HG03139 (cell line): ENCODE results near the gene TNC.

Experiments
- ATAC-seq: cut with Tn5 transposase; IDR thresholded peaks from one replicate; pipeline ENCODE4 v1.9.1; 2021; ENCODE audit not compliant: unreplicated experiment

The TNC gene

DNA sequence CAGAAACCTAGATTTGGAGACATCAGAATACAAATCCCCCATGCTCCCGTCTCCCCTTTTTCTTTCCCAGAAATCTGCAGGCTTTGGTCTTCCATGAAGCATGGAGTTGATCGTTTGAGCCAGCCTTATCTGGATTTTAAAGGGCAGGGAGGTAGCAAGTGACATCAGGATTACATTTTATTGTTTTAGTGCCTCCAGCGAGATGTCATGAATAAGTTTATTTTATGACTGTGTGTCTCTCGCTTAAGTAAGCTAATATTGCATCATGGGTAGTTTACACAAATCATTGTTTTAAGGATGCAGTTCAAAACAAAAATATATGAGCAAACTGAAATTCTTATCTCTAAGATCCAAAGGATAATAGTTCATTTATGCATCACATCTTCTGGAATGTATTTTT lies 136.9 kb downstream of the TNC start:
- ATAC-seq: no peak

DNA sequence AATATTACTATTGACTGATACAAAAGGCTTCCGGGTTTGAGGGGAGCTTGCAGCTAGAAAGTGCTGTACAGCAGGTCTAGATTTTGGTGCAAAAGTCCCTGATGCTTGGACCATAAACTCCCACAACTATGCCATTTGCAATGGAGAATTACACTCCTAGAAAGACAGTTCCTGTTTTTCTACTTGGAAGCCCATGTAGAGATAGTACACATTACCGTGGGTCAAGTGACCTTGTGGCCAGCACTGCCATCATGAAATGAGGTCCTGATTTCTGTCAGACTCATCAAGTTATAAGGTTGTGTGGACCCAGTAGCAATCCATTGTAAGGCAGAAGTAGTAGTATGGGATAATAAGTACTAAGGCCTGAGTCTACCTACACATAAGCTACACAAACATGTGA lies 144.7 kb downstream of the TNC start:
- ATAC-seq: no peak

DNA sequence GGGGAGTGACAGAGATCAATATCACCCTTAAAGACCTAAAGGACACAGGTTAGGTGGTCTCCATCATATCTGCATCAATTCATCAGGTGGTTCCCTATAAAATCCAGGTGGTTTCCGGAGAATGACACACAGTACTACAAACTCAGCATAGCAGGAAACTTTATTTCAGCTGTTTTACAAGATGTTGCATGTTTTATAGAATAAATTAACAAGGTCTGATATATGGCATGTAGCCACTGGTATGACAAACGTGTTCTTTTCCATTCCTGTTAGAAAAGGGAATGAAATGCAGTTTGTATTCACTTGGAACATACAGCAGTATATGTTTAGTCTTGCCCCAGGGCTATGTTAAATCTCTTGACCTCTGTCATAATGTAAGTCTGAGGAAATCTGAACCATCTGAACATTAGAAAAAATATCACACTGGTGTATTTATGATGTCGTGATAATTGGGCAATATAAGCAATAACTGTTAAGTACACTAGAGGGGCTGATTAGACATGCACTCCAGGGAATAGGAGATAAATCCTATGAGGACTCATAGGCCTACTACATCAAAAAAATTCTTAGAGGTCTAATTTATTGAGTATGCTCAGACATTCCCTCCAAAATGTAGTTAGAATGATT lies 145.3 kb downstream of the TNC start:
- ATAC-seq: no peak
